OCI-LY7 (cell line): ENCODE results near the gene CDH23.

ENCODE experiments used
- EZH2phosphoT487 ChIP-seq: fragments of 200-600 bp; sonication (generic); IDR thresholded peaks from 2 replicates; pipeline ENCODE4 v1.6.1; 2018; ENCODE audit warnings: low read depth, borderline replicate concordance, mild to moderate bottlenecking, mixed run types, antibody characterized with exemption, low read length, moderate library complexity, mixed read lengths
- TF ChIP-seq, protein P1 (sequence below): fragments of 200-600 bp; sonication (generic); conservative IDR thresholded peaks from 2 replicates; pipeline ENCODE4 v1.5.1; 2014; ENCODE audit warnings: mild to moderate bottlenecking, antibody characterized with exemption, low read length, moderate library complexity, mixed read lengths

DNA sequence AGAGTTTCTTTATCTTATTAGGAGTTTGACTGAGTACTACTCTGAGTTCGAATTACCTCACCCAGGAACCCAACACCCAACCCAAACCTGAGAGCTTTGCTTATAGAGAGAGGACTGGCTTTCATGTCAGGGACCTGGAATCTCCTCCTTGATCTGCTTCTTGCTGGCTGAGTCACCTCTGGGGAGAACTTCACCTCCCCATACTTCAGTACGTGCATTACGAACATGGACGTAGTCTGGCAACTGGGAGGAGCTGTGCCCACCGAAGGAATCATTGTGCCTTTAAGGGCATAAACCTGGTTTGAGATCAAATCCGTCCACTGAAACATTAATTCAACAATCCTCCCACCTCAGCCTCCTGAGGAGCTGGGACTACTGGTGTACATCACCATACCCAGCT, 466.5 kb downstream of the CDH23 start:
- TF ChIP-seq, protein P1, sequence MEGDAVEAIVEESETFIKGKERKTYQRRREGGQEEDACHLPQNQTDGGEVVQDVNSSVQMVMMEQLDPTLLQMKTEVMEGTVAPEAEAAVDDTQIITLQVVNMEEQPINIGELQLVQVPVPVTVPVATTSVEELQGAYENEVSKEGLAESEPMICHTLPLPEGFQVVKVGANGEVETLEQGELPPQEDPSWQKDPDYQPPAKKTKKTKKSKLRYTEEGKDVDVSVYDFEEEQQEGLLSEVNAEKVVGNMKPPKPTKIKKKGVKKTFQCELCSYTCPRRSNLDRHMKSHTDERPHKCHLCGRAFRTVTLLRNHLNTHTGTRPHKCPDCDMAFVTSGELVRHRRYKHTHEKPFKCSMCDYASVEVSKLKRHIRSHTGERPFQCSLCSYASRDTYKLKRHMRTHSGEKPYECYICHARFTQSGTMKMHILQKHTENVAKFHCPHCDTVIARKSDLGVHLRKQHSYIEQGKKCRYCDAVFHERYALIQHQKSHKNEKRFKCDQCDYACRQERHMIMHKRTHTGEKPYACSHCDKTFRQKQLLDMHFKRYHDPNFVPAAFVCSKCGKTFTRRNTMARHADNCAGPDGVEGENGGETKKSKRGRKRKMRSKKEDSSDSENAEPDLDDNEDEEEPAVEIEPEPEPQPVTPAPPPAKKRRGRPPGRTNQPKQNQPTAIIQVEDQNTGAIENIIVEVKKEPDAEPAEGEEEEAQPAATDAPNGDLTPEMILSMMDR = no peak
- no peak for TF ChIP-seq EZH2phosphoT487
